HG03575 (cell line): ENCODE measurements around the gene OR8D2.
"Not testable (repeated sequence)": the region's sequence is repeated elsewhere in the genome, so short reads cannot be mapped to it uniquely, and the experiment has no call there.

Source experiments
- ATAC-seq: cut with Tn5 transposase; IDR thresholded peaks from one replicate; pipeline ENCODE4 v1.9.1; 2021; ENCODE audit not compliant: unreplicated experiment, insufficient number of reproducible peaks, low FRiP score; ENCODE audit errors: extremely low read depth

OR8D2 gene

DNA sequence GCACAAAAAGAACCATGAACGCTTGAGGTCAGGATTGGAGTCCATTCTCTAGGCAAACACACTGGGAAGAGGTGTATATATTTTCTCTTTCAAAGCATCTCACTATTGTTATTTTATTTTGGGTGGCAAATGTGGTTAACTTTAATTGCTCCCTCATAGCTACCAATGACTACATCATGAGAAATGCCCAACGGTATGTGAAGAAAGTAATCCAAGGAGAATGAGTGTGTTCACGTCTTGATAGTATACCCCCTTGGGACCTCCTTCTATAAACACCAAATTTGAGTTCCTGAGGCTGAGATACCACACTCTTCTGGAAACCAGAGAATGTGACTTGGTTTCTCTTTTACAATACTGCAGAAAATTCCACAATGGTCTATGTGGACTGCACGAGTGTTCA is 22.1 kb downstream of the OR8D2 start:
- no peak for ATAC-seq

GRCh38 chr11:124296016-124296415 is 24.0 kb downstream of the OR8D2 start:
- no peak for ATAC-seq

- ATAC-seq, result no peak
Observed at GRCh38 chr11:124294687-124295086, 25.3 kb downstream of the OR8D2 start.

GRCh38 chr11:124285610-124286344 is 34.2 kb downstream of the OR8D2 start:
- no peak for ATAC-seq

DNA sequence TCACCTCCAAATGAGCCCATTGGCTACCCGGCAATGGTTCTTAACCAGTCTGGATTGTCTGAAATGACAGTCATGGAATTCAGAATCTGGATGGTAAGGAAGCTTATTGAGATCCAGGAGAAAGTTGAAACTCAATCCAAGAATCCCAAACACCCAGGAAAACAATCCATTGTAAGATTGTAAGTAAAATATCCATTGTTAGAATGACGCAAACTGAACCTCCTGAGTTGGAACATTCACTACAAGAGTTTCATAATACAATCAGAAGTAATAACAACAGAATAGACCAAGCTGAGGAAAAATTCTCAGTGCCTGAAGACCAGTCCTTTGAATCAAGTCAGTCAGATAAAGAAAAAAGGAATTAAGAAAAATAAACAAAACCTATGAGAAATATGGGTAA is 41.7 kb downstream of the OR8D2 start:
- ATAC-seq, result no peak

GRCh38 chr11:124277804-124278203 is 42.2 kb downstream of the OR8D2 start:
- no peak for ATAC-seq

- no peak for ATAC-seq
Observed at GRCh38 chr11:124277207-124277606, 42.8 kb downstream of the OR8D2 start.

DNA sequence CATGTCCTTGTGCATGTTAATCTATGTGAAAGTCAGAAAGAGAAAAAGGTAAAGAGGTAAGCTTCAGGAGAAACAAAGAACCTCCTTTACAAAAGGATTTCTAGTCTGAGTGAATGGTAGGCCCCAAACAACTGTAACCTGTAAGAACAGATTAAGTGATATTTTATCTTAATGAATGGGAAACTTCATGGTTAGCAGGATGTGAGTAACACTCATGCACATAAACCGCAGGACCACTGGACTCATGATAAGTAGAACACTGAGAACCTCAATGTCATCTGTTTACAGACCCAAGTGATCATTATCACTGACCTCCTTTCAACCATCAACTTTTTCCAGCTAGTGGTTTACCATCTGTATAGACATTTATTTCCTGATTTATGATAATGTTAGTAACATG is 43.9 kb downstream of the OR8D2 start:
- ATAC-seq, result no peak

DNA sequence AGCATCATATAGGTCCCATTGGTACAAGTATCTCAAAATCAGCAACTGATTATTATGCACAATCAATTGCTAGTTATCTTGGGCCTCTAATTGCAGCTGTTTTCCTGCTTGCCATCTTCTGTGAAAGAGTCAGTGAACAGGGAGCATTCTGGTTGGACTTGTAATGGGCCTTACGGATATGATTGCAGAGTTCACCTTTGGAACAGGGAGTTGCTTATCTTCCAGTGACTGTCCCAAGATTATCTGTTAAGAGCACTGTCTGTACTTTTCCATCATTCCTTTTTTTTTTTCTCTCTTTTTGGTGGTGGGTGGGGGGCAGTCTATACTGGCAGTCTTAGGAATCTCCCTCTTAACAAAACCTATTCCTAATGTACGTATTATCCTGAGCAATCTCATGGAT is 46.0 kb downstream of the OR8D2 start:
- no peak for ATAC-seq

GRCh38 chr11:124270886-124271285 is 49.1 kb downstream of the OR8D2 start:
- not testable (repeated sequence) for ATAC-seq
